Right lobe of liver (tissue), 6 donors: ENCODE measurements around the gene ZNG1F. TPM values are rescaled to one million over a fixed set of nuclear protein-coding genes. Genes with fewer than 3 reads are reported as not detected.
"Not testable (repeated sequence)": the region's sequence is repeated elsewhere in the genome, so short reads cannot be mapped to it uniquely, and the experiment has no call there.

ENCODE experiments used
- ATAC-seq, 4 donors: fragments of 200-7000 bp; cut with Tn5 transposase; one replicate each; pipeline ENCODE4 v1.9.1; 2020; ENCODE audit warnings: mild to moderate bottlenecking in 4 of 4, moderate library complexity in 4 of 4
- DNase-seq, 3 donors: peaks; one replicate each; pipeline ENCODE4 v3.0.0-alpha.2; 2020
- H3K27ac ChIP-seq, 3 donors: fragments of 200-600 bp; one replicate each; pipeline ENCODE4 v1.8.0; 2022
- H3K27me3 ChIP-seq, 2 donors: fragments of 200-600 bp; one replicate each; pipeline ENCODE4 v1.8.0; 2022
- H3K36me3 ChIP-seq, 4 donors: fragments of 200-600 bp; sonication (generic) in 1 of 4; one replicate each; pipeline versions ENCODE4 v1.5.1 to v1.8.0; 2017 to 2022; ENCODE audit warnings: control low read depth in 1 of 4
- H3K4me1 ChIP-seq, 4 donors: fragments of 200-600 bp; sonication (generic) in 1 of 4; one replicate each; pipeline versions ENCODE4 v1.5.1 to v1.8.0; 2017 to 2022; ENCODE audit warnings: control low read depth in 1 of 4
- H3K4me3 ChIP-seq, 3 donors: fragments of 200-600 bp; one replicate each; pipeline ENCODE4 v1.8.0; 2022
- H3K9me3 ChIP-seq, 4 donors: fragments of 200-600 bp; sonication (generic) in 1 of 4; one replicate each; pipeline versions ENCODE4 v1.5.1 to v1.8.0; 2017 to 2022; ENCODE audit warnings: control low read depth in 1 of 4
- WGBS: methylation state at CpG from one replicate; pipeline ENCODE4 v1.1.6; 2018; ENCODE audit warnings: low coverage, low lambda C conversion rate; ENCODE audit not compliant: insufficient coverage; ENCODE audit errors: missing lambda C conversion rate; 5-methylcytosine and 5-hydroxymethylcytosine counted together
- intact Hi-C, 2 donors: fragments of 100-400 bp; cut with DNase I; formaldehyde crosslinking; loops; one replicate each; pipeline versions ENCODE4 v1.11.2 to v1.14.1; 2022
- total RNA-seq, 6 experiments: library from RNA; depleted of rRNA in 2 of 6; stranded (reverse); fragments of >200 nt in 2 of 6; fragmentation: NEBNext Ultra II Directional in 3 of 6; extraction: Animal tissue kit (Norgen Biotek cat#: 25700) in 3 of 6; gene quantifications; one replicate each; pipeline versions ENCODE4 v1.1.0 to v1.2.4, GENCODE V29; 2016 to 2023
- donor health status: DM: no; HTN: yes; CAD: no.
- donor health status: DM: no; HTN: no; CAD: no.
- donor health status: DM: no; HTN: no; CAD: no.
- donor health status: DM: no; HTN: yes; CAD: no.
- donor health status: DM: no; HTN: yes; CAD: no.

ZNG1F gene
- total RNA-seq, 6 experiments from 2014 or later, result 2.3 to 16.7 (median 4.8) TPM

- H3K4me3 ChIP-seq, H3K36me3 ChIP-seq, intact Hi-C loops, H3K9me3 ChIP-seq, H3K4me1 ChIP-seq, DNase-seq, H3K27ac ChIP-seq, H3K27me3 ChIP-seq: not testable (repeated sequence)
- 7% methylated on average over 20 of the region's 52 CpGs for WGBS
- peak; percentile 39 to 60 (median 48) for ATAC-seq
Measured at GRCh38 chr9:41124250-41125108, 64.6 kb downstream of the ZNG1F start.

- H3K4me3 ChIP-seq, DNase-seq, intact Hi-C loops, H3K27ac ChIP-seq, H3K27me3 ChIP-seq, H3K36me3 ChIP-seq, H3K9me3 ChIP-seq, H3K4me1 ChIP-seq: not testable (repeated sequence)
- ATAC-seq, result peak; percentile 37 to 53 (median 38)
- WGBS, result 0% methylated on average over 2 of the region's 33 CpGs
Measured at GRCh38 chr9:41123812-41124211, 65.3 kb downstream of the ZNG1F start.

GRCh38 chr9:41123396-41123795, 65.7 kb downstream of the ZNG1F start:
- H3K36me3 ChIP-seq, H3K9me3 ChIP-seq, H3K27me3 ChIP-seq, H3K27ac ChIP-seq, H3K4me1 ChIP-seq, H3K4me3 ChIP-seq, intact Hi-C loops: not testable (repeated sequence)
- peak; percentile 33 to 75 (median 66) for ATAC-seq
- 2% methylated on average over 10 of the region's 32 CpGs for WGBS
- peak in 1 of 3 donors; percentile 57 for DNase-seq

- H3K9me3 ChIP-seq, DNase-seq, H3K27me3 ChIP-seq, ATAC-seq, H3K27ac ChIP-seq, H3K4me1 ChIP-seq, H3K36me3 ChIP-seq, intact Hi-C loops, H3K4me3 ChIP-seq: not testable (repeated sequence)
- 11% methylated on average over 1 of the region's 4 CpGs for WGBS
Measured at GRCh38 chr9:41120696-41121095, 68.4 kb downstream of the ZNG1F start.

GRCh38 chr9:41119719-41120118, 69.4 kb downstream of the ZNG1F start:
- H3K4me3 ChIP-seq, DNase-seq, H3K27me3 ChIP-seq, intact Hi-C loops, H3K36me3 ChIP-seq, H3K27ac ChIP-seq, H3K4me1 ChIP-seq, H3K9me3 ChIP-seq: not testable (repeated sequence)
- ATAC-seq, result peak in 1 of 4 donors; percentile 19
- no CpG with 5 or more reads among the region's 5 CpGs for WGBS

GRCh38 chr9:41119311-41119710, 69.8 kb downstream of the ZNG1F start:
- H3K9me3 ChIP-seq, H3K27ac ChIP-seq, H3K4me3 ChIP-seq, DNase-seq, H3K4me1 ChIP-seq, intact Hi-C loops, H3K27me3 ChIP-seq, H3K36me3 ChIP-seq: not testable (repeated sequence)
- WGBS, result 28% methylated on average over 7 of the region's 7 CpGs
- ATAC-seq, result peak; percentile 14 to 49 (median 42)

- H3K4me3 ChIP-seq, H3K27ac ChIP-seq, H3K4me1 ChIP-seq, H3K9me3 ChIP-seq, H3K27me3 ChIP-seq, H3K36me3 ChIP-seq, DNase-seq, ATAC-seq, intact Hi-C loops: not testable (repeated sequence)
- no CpG with 5 or more reads among the region's 14 CpGs for WGBS
Measured at GRCh38 chr9:41113348-41113747, 75.8 kb downstream of the ZNG1F start.

GRCh38 chr9:41111414-41111813, 77.7 kb downstream of the ZNG1F start:
- H3K27ac ChIP-seq, ATAC-seq, H3K4me1 ChIP-seq, intact Hi-C loops, H3K27me3 ChIP-seq, DNase-seq, H3K36me3 ChIP-seq, H3K9me3 ChIP-seq, H3K4me3 ChIP-seq: not testable (repeated sequence)
- 68% methylated on average over 12 of the region's 12 CpGs for WGBS

GRCh38 chr9:41110913-41111312, 78.2 kb downstream of the ZNG1F start:
- H3K9me3 ChIP-seq, H3K4me3 ChIP-seq, H3K27me3 ChIP-seq, H3K36me3 ChIP-seq, intact Hi-C loops, DNase-seq, H3K27ac ChIP-seq, ATAC-seq, H3K4me1 ChIP-seq: not testable (repeated sequence)
- WGBS, result 39% methylated on average over 7 of the region's 10 CpGs

GRCh38 chr9:41109253-41109652, 79.9 kb downstream of the ZNG1F start:
- WGBS, result 37% methylated on average over 6 of the region's 13 CpGs
- H3K27ac ChIP-seq, H3K9me3 ChIP-seq, H3K36me3 ChIP-seq, H3K27me3 ChIP-seq, H3K4me3 ChIP-seq, intact Hi-C loops, ATAC-seq, H3K4me1 ChIP-seq, DNase-seq: not testable (repeated sequence)

- H3K27me3 ChIP-seq, ATAC-seq, H3K4me1 ChIP-seq, H3K27ac ChIP-seq, intact Hi-C loops, H3K9me3 ChIP-seq, H3K4me3 ChIP-seq, DNase-seq, H3K36me3 ChIP-seq: not testable (repeated sequence)
- 0% methylated on average over 4 of the region's 22 CpGs for WGBS
Measured at GRCh38 chr9:41108816-41109215, 80.3 kb downstream of the ZNG1F start.
